ENCODE results near the gene BEST4.

- TF ChIP-seq EZH2phosphoT487 (IDR thresholded peaks at IDR 0.05; ENCODE audit: insufficient read depth, low read depth) (no peak), EZH2 (IDR thresholded peaks at IDR 0.05; ENCODE audit: insufficient read depth, poor library complexity, severe bottlenecking) (no peak)
These were observed 35.0 kb upstream of the BEST4 start for GRCh38 chr1:44822981-44823451.
